NCI-H2081 treated with DMSO at 0.1 percent for 48 hours (cell line): ENCODE measurements around the gene SLC51B.

Experiments
- DNase-seq: peaks from one replicate; lab custom pipeline; 2025; lab: John Stamatoyannopoulos, UW

SLC51B gene

DNA sequence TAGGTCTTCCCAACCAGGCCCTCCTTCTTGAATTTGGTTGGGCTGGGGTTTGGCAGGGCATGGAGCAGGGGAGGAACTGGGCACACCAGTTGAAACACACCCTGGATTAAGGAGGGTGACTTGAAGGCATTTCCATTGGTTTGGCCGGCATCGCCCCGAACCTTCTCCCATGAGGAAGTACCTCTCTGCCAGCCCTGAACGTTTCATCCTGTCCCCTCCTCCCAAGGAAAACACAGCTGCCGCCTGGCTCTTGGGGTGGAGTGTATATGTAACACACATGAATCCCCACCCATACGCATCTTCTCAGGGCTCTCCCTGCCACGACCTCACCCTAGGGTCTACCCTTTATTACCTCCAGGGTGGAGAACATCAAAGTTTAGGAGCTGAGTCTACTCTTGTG is 55.3 kb downstream of the SLC51B start:
- DNase-seq = no peak

DNA sequence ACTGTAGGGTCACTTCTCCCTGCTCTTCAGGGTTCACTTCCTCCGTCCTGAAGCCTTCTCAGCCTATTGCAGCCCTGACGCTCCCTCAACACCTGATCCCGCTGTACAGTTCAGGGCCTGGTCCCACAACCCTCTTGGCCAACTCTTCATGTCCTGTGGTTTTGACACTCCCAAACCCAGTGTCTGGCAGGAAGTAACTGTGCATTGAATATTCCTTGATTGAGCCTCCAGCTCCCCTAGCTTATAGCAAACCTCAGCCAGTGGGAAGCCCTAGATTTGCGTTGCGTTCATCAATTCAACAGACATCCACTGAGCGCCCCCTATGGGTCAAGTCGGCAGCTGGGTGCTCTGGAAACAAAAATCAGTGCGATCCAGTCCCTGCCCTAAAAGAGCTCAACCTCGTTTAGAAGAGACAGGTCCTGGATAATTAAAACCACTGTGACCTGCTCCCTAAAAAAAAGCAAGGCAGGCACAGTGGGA is 56.3 kb downstream of the SLC51B start:
- no peak for DNase-seq

DNA sequence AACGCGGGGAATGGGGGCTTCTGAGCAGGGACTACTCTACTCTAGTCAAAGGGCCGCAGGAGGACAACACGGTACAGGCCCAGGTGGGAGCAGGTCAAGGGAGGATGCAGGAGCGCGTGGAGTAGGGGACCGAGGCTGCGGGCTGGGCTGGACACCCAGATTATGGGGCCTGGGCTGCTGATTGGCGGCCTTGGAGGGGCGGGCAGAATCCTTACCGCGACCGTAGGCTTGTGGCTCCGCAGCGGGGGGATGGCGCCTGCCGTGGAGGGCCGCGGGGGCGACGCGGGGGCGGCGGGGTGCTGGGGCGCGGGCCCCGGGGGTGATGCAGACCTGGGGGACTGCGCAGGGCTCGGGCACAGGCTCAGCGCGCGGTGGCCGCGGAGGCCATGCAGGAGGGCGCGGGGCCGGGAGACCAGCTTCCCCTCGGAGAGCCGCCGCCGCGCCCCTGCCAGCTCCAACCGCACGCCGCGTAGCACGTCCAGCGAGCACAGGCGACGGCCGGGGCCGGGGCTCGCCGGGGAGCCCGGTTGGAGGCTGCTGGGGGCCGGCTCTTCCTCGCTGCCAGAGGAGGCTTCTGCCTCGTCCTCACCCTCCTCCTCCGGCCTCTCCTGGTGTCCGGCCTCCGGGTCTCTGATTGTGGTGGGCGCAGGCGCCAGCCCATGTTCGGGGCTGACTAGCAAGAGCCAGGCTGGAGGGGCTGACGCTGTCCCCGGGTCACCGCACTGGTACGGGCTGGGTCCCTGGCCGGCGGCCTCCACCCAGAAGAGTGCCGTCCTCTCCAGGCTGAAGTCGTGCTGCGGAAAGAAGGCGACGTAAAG is 56.9 kb downstream of the SLC51B start:
- DNase-seq = no peak

DNA sequence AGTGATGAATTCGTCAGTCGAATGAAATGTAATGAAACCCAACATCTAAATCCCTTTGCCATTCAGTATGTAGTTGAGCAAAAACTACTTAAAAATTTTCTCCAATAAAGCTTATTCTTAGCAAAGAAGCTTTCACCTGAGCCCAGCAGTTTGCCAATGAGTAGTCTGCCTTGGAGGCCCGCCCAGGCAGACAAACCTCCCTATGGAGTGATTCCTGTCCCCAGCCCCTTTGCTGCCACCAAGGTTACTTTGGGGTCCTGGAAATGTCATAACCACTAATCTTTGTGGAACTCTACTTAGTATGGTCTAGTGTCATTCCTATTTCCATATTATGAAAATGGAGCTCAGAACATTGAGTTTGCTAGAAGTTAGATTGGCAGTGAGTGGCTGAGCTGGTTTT is 57.7 kb downstream of the SLC51B start:
- DNase-seq = no peak
